Caco-2 (cell line): Measurements from ENCODE around the gene GNB5. TPM values are rescaled to one million over a fixed set of nuclear protein-coding genes. Genes with fewer than 3 reads are reported as not detected.

Experiments used
- BruUV-seq: library from RNA; stranded (reverse); fragments of 400-500 nt; replicated peaks from 2 replicates; lab custom pipeline; 2021; lab: Mats Ljungman, UMichigan
- CTCF ChIA-PET: fragments of 300-600 bp; sonication (Branson Sonifier 250); formaldehyde crosslinking; loops from one replicate; lab custom pipeline; 2022; ENCODE audit warnings: antibody characterized with exemption; lab: Charles Lee
- POLR2A ChIA-PET: fragments of 300-600 bp; sonication (Branson Sonifier 250); formaldehyde crosslinking; loops from one replicate; lab custom pipeline; 2022; ENCODE audit warnings: antibody characterized with exemption; lab: Charles Lee
- DNase-seq, 2 experiments: peaks; one replicate each; pipeline versions ENCODE4 v3.0.0 to v3.0.0-alpha.2; 2020 to 2022
- H3K27me3 ChIP-seq: replicated peaks from 2 replicates; pipeline ENCODE4 v1.6.0; 2011; ENCODE audit warnings: low read length; ENCODE audit not compliant: control insufficient read depth, insufficient read depth
- H3K36me3 ChIP-seq: 2 replicates; pipeline ENCODE4 v1.5.1; 2011; ENCODE audit warnings: low read length; ENCODE audit not compliant: control insufficient read depth, insufficient read depth
- H3K4me1 ChIP-seq: fragments of 250-450 bp; sonication (Bioruptor Pico); 2 replicates; pipeline ENCODE4 v1.5.1; 2020; ENCODE audit warnings: mild to moderate bottlenecking
- H3K4me3 ChIP-seq: 2 replicates; pipeline ENCODE4 v1.5.1; 2011; ENCODE audit warnings: low read depth, mild to moderate bottlenecking, control low read depth, low read length
- H3K9me3 ChIP-seq: fragments of 250-450 bp; sonication (Bioruptor Pico); 2 replicates; pipeline ENCODE4 v1.5.1; 2020; ENCODE audit warnings: mild to moderate bottlenecking, moderate library complexity
- H3K27ac Mint-ChIP-seq: one replicate; pipeline ENCODE4 v1.8.0; 2022; ENCODE audit warnings: mixed read lengths; ENCODE audit not compliant: unreplicated experiment
- H3K27me3 Mint-ChIP-seq: one replicate; pipeline ENCODE4 v1.8.0; 2022; ENCODE audit warnings: mixed read lengths; ENCODE audit not compliant: insufficient read depth, unreplicated experiment
- H3K36me3 Mint-ChIP-seq: one replicate; pipeline ENCODE4 v1.8.0; 2022; ENCODE audit warnings: mild to moderate bottlenecking, mixed read lengths; ENCODE audit not compliant: insufficient read depth, unreplicated experiment
- H3K4me1 Mint-ChIP-seq: one replicate; pipeline ENCODE4 v1.8.0; 2022; ENCODE audit warnings: low read depth, mixed read lengths; ENCODE audit not compliant: unreplicated experiment
- H3K4me3 Mint-ChIP-seq: one replicate; pipeline ENCODE4 v1.8.0; 2022; ENCODE audit warnings: mild to moderate bottlenecking, moderate library complexity, mixed read lengths; ENCODE audit not compliant: unreplicated experiment
- H3K9me3 Mint-ChIP-seq: one replicate; pipeline ENCODE4 v1.8.0; 2022; ENCODE audit warnings: mixed read lengths; ENCODE audit not compliant: unreplicated experiment
- CTCF ChIP-seq, 2 experiments: fragments of 200-600 bp in 1 of 2; IDR thresholded peaks; 1 replicate in 1 of 2; 2 replicates in 1 of 2; pipeline versions ENCODE4 v1.5.1 to v1.8.0; 2011 to 2022; ENCODE audit warnings: antibody characterized with exemption in 1 of 2, control low read depth in 1 of 2, inconsistent platforms in 1 of 2, low read depth in 1 of 2, low read length in 1 of 2, mild to moderate bottlenecking in 1 of 2, moderate library complexity in 1 of 2; ENCODE audit not compliant: insufficient read depth in 1 of 2, severe bottlenecking in 1 of 2, unreplicated experiment in 1 of 2
- intact Hi-C: fragments of 100-400 bp; cut with micrococcal nuclease; formaldehyde crosslinking; loops from one replicate; pipeline ENCODE4 v1.10.0; 2022; ENCODE audit not compliant: unreplicated experiment
- total RNA-seq: library from RNA; stranded (reverse); gene quantifications from 2 replicates; pipeline ENCODE4 v1.2.3, GENCODE V29; 2022

Gene GNB5
- total RNA-seq, 1 experiment from 2014 or later = 23.2 TPM

- POLR2A ChIA-PET = no interaction called here
- Mint-ChIP-seq H3K27ac (no peak overlapping the region), H3K4me1 (peaks cover 6% of the 10 kb centered on the region)
Measured at GRCh38 chr15:52158084-52158765, 33.0 kb downstream of the GNB5 start.

GRCh38 chr15:52155878-52156277, 35.3 kb downstream of the GNB5 start:
- Mint-ChIP-seq H3K27ac (no peak overlapping the region), H3K27me3 (no peaks in the 10 kb centered on the region), H3K36me3 (peaks cover 4% of the 10 kb centered on the region), H3K4me1 (peaks cover 6% of the 10 kb centered on the region), H3K9me3 (no peaks in the 10 kb centered on the region), H3K4me3 (no peak overlapping the region)
- ChIA-PET POLR2A (interaction anchor here (0.6 kb wide), 1 partner anchor 553 kb away, joined by 4 read pairs; no protein-coding TSS in a partner anchor), CTCF (interaction anchor here (0.6 to 0.7 kb wide), 2 partner anchors 21 to 112 kb away, joined by 4 to 12 read pairs; no protein-coding TSS in a partner anchor)
- Histone ChIP-seq H3K36me3 (no peaks in the 10 kb centered on the region), H3K9me3 (no peaks in the 10 kb centered on the region), H3K4me3 (no peak overlapping the region), H3K4me1 (peaks cover 18% of the 10 kb centered on the region; the same call in 1 of the 2 replicates), H3K27me3 (no peaks in the 10 kb centered on the region)
- intact Hi-C loops = no loop called here
- no peak for TF ChIP-seq CTCF (IDR thresholded peaks at IDR 0.05; ENCODE audit: insufficient read depth in 1 of 2, low read depth in 1 of 2, low read length in 1 of 2, severe bottlenecking in 1 of 2, unreplicated experiment in 1 of 2)
- no TSS peak for BruUV-seq
- DNase-seq = no peak

More at GRCh38 chr15:52158084-52158765, 33.0 kb downstream of the GNB5 start:
- H3K27me3 ChIP-seq = no peaks in the 10 kb centered on the region
- H3K4me1 ChIP-seq = peaks cover 18% of the 10 kb centered on the region; the same call in 1 of the 2 replicates
- Mint-ChIP-seq H3K27me3 (no peaks in the 10 kb centered on the region), H3K36me3 (peaks cover 7% of the 10 kb centered on the region), H3K9me3 (no peaks in the 10 kb centered on the region), H3K4me3 (no peak overlapping the region)
- no peak overlapping the region for H3K4me3 ChIP-seq
- H3K9me3 ChIP-seq = no peaks in the 10 kb centered on the region
- H3K36me3 ChIP-seq = no peaks in the 10 kb centered on the region
- CTCF ChIA-PET = interaction anchor here (0.6 kb wide), 1 partner anchor 12 kb away, joined by 4 read pairs; no protein-coding TSS in a partner anchor
- intact Hi-C loops = no loop called here
- no TSS peak for BruUV-seq
- no peak for TF ChIP-seq CTCF (IDR thresholded peaks at IDR 0.05; ENCODE audit: insufficient read depth in 1 of 2, low read depth in 1 of 2, low read length in 1 of 2, severe bottlenecking in 1 of 2, unreplicated experiment in 1 of 2)
- no peak for DNase-seq

- Mint-ChIP-seq H3K27me3 (no peaks in the 10 kb centered on the region), H3K27ac (no peak overlapping the region), H3K9me3 (no peaks in the 10 kb centered on the region), H3K36me3 (peaks cover 4% of the 10 kb centered on the region), H3K4me3 (no peak overlapping the region), H3K4me1 (peaks cover 6% of the 10 kb centered on the region)
- ChIA-PET CTCF (no interaction called here), POLR2A (no interaction called here)
- TF ChIP-seq CTCF (IDR thresholded peaks at IDR 0.05; ENCODE audit: insufficient read depth in 1 of 2, low read depth in 1 of 2, low read length in 1 of 2, severe bottlenecking in 1 of 2, unreplicated experiment in 1 of 2) = no peak
- Histone ChIP-seq H3K4me1 (peaks cover 18% of the 10 kb centered on the region; the same call in 1 of the 2 replicates), H3K36me3 (no peaks in the 10 kb centered on the region), H3K27me3 (no peaks in the 10 kb centered on the region), H3K9me3 (no peaks in the 10 kb centered on the region), H3K4me3 (no peak overlapping the region)
- no TSS peak for BruUV-seq
- no peak for DNase-seq
- intact Hi-C loops = no loop called here
Measured at GRCh38 chr15:52154896-52155865, 36.0 kb downstream of the GNB5 start.
